ENCODE results near the gene TBX5. TPM values are rescaled to one million over a fixed set of nuclear protein-coding genes. Genes with fewer than 3 reads are reported as not detected.

TBX5 gene
- total RNA-seq, 1 donor from 2014 or later: not detected

DNA sequence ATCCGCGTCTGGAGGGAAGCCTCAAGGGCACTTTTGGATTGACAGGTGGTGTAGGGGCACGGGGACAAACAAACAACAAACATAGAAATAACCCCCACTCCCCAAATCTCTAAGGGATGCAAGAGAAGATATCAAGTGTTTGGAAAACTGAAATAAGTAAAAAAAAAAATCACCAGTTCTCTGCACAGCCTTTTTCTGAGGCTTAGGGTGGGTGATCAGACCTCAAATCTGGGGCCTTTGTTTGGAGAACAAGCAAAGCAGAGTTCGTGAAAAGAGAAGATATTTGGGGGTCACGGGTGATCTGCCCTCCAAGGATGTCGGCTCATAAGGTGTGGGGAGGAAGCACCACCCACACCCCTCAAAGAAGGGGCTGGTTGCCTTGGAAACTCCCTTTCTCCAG, 10.7 kb downstream of the TBX5 start:
- Histone ChIP-seq H3K4me3 (no peak overlapping the region), H3K36me3 (no peaks in the 10 kb centered on the region), H3K9me3 (no peaks in the 10 kb centered on the region), H3K4me1 (peaks cover 8% of the 10 kb centered on the region), H3K27me3 (peaks cover 14% of the 10 kb centered on the region), H3K27ac (no peak overlapping the region)
- intact Hi-C loops (cut with DNase I): no loop called here
- TF ChIP-seq POLR2AphosphoS5 (IDR thresholded peaks at IDR 0.05; ENCODE audit: insufficient read depth in 1 of 2, low read depth in 1 of 2) (no peak), POLR2A (IDR thresholded peaks at IDR 0.05) (no peak)
- TF ChIP-seq, protein P1, sequence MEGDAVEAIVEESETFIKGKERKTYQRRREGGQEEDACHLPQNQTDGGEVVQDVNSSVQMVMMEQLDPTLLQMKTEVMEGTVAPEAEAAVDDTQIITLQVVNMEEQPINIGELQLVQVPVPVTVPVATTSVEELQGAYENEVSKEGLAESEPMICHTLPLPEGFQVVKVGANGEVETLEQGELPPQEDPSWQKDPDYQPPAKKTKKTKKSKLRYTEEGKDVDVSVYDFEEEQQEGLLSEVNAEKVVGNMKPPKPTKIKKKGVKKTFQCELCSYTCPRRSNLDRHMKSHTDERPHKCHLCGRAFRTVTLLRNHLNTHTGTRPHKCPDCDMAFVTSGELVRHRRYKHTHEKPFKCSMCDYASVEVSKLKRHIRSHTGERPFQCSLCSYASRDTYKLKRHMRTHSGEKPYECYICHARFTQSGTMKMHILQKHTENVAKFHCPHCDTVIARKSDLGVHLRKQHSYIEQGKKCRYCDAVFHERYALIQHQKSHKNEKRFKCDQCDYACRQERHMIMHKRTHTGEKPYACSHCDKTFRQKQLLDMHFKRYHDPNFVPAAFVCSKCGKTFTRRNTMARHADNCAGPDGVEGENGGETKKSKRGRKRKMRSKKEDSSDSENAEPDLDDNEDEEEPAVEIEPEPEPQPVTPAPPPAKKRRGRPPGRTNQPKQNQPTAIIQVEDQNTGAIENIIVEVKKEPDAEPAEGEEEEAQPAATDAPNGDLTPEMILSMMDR (IDR thresholded peaks at IDR 0.05): no peak
- no peak for DNase-seq (ENCODE audit: extremely low spot score in 2 of 2)

DNA sequence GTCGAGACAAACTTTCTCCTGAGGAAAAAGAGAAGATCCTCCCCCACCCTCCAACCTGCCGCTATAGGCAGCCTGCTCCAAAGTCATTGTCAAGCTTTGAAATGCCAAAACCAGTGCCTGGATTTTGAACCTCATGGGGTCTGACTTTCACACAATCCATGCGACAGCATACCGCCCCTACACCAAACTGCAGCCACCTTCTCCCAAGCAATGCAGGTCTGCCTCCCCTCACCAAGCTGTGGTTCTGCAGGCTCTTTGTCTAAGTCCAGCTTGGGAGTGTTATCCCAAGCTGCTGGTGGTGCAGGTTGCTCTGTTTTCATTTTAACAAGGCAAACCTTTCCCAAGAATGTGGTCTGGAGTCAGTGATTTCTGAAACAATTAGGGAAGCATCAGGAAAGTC, 12.4 kb downstream of the TBX5 start:
- peaks cover 8% of the 10 kb centered on the region for H3K4me1 ChIP-seq
- H3K27me3 ChIP-seq: peaks cover 14% of the 10 kb centered on the region
- TF ChIP-seq, protein P1 (IDR thresholded peaks at IDR 0.05): no peak
- TF ChIP-seq POLR2AphosphoS5 (IDR thresholded peaks at IDR 0.05; ENCODE audit: insufficient read depth in 1 of 2, low read depth in 1 of 2): no peak
- no peak for TF ChIP-seq POLR2A (IDR thresholded peaks at IDR 0.05)
- no peak overlapping the region for H3K27ac ChIP-seq
- intact Hi-C loops (cut with DNase I): no loop called here
- H3K4me3 ChIP-seq: no peak overlapping the region
- no peaks in the 10 kb centered on the region for H3K36me3 ChIP-seq
- no peaks in the 10 kb centered on the region for H3K9me3 ChIP-seq
- no peak for DNase-seq (ENCODE audit: extremely low spot score in 2 of 2)

DNA sequence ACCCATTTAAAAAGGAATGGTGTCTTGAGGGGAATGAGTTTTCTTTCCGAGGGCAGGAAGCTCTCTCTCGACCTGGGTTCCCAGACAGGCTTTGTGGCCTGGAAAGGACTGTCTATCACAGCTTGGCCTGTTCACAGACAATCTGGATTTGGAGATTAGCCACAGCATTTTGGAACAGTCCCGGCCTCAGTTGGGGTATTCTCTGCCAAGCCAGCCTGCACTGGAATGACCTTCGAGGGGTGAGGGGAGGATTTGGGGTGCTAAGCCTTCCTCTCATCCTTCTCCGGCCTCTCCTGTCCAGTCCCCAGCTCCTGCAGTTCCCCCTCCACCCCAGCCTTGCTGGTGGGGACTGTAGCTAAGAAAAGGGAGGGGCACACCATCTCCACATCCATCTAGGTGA, 13.0 kb downstream of the TBX5 start:
- Histone ChIP-seq H3K4me1 (peaks cover 8% of the 10 kb centered on the region), H3K27me3 (peaks cover 14% of the 10 kb centered on the region), H3K27ac (no peak overlapping the region), H3K36me3 (no peaks in the 10 kb centered on the region), H3K9me3 (no peaks in the 10 kb centered on the region), H3K4me3 (no peak overlapping the region)
- intact Hi-C loops (cut with DNase I): no loop called here
- DNase-seq (ENCODE audit: extremely low spot score in 2 of 2): no peak
- TF ChIP-seq POLR2AphosphoS5 (IDR thresholded peaks at IDR 0.05; ENCODE audit: insufficient read depth in 1 of 2, low read depth in 1 of 2) (no peak), POLR2A (IDR thresholded peaks at IDR 0.05) (no peak)
- TF ChIP-seq, protein P1 (IDR thresholded peaks at IDR 0.05): no peak

DNA sequence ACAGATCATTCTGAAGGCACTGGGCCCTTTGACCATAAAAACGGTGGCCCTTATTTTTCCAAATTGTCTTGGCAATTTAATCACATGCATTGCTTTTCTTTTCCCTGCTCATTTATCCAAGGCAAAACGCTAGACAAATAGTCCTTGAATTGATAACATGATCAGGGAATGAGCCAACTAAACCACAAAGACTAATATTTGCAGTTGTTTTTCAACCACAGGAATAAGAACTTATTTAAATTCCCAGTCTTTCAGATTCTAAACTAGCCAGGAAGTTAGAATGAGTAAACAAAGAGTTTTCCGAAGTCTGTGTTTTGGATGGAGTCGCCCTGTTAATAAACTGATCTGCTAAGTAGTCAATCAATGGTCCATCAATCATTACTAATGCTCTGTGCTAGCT, 14.9 kb downstream of the TBX5 start:
- no peaks in the 10 kb centered on the region for H3K9me3 ChIP-seq
- TF ChIP-seq, protein P1 (IDR thresholded peaks at IDR 0.05): no peak
- TF ChIP-seq POLR2A (IDR thresholded peaks at IDR 0.05) (no peak), POLR2AphosphoS5 (IDR thresholded peaks at IDR 0.05; ENCODE audit: insufficient read depth in 1 of 2, low read depth in 1 of 2) (no peak)
- intact Hi-C loops (cut with DNase I): no loop called here
- H3K27ac ChIP-seq: no peak overlapping the region
- no peaks in the 10 kb centered on the region for H3K36me3 ChIP-seq
- no peak overlapping the region for H3K4me3 ChIP-seq
- peaks cover 2% of the 10 kb centered on the region for H3K27me3 ChIP-seq
- DNase-seq (ENCODE audit: extremely low spot score in 2 of 2): no peak
- H3K4me1 ChIP-seq: peaks cover 8% of the 10 kb centered on the region

DNA sequence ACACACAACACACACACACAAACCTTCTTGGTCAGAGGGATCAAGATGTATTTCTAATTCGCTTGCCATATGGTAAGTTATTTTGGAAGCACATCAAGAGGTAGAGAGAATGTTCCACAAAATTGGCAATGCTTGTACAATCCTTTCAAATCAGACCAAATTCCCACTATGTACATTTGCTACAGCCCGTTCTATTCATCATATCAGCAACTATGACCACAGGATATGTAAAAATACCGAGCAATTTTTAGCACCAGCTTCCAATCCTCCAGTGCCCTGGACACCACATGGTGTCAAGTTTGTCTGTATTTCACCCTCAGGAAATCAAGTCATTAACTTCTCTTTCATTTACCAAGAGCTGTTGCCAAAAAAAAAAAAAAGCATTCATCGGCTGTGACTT, 21.2 kb downstream of the TBX5 start:
- intact Hi-C loops (cut with DNase I): no loop called here
- Histone ChIP-seq H3K27me3 (no peaks in the 10 kb centered on the region), H3K27ac (no peak overlapping the region)

More for the DNA sequence above, 21.2 kb downstream of the TBX5 start:
- TF ChIP-seq POLR2AphosphoS5 (IDR thresholded peaks at IDR 0.05; ENCODE audit: insufficient read depth in 1 of 2, low read depth in 1 of 2) (no peak), POLR2A (IDR thresholded peaks at IDR 0.05) (no peak)
- TF ChIP-seq, protein P1 (IDR thresholded peaks at IDR 0.05): no peak
- H3K9me3 ChIP-seq: no peaks in the 10 kb centered on the region
- no peaks in the 10 kb centered on the region for H3K4me1 ChIP-seq
- H3K4me3 ChIP-seq: no peak overlapping the region
- no peak for DNase-seq (ENCODE audit: extremely low spot score in 2 of 2)
- no peaks in the 10 kb centered on the region for H3K36me3 ChIP-seq

Measured in vagina (tissue), 2 donors.